Measurements from ENCODE around the gene BSDC1.

The BSDC1 gene

DNA sequence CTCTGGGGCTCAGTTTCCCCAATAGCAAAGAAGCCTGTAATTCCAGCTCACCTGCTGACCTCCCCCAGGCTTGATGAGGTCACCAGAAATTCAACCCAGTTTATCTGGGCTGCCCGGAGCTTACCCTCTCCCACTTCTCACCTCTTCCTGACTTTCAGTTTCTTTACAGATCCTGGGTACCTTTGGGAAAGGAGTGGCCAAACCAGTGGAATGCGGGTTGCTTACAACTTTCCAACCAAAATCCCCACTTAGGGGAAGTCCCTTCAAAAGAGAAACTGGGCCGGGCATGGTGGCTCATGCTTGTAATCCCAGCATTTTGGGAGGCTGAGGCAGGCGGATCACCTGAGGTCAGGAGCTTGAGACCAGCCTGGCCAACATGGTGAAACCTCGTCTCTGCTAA lies 52.3 kb downstream of the BSDC1 start:
- TF ChIP-seq NFRKB (IDR thresholded peaks at IDR 0.05): no peak
- TF ChIP-seq SP1 (IDR thresholded peaks at IDR 0.05): no peak
- TF ChIP-seq LEF1 (IDR thresholded peaks at IDR 0.05; ENCODE audit: borderline replicate concordance): no peak
- no peak for TF ChIP-seq SUZ12 (IDR thresholded peaks at IDR 0.05)
- TF ChIP-seq ARNT (IDR thresholded peaks at IDR 0.05): no peak
- no peak for TF ChIP-seq FOXA1 (IDR thresholded peaks at IDR 0.05)
- TF ChIP-seq BHLHE40 (IDR thresholded peaks at IDR 0.05; ENCODE audit: borderline replicate concordance): no peak
- TF ChIP-seq FOXM1 (IDR thresholded peaks at IDR 0.05; ENCODE audit: borderline replicate concordance): no peak
- no peak for TF ChIP-seq FOXK2 (IDR thresholded peaks at IDR 0.05)
- no peak for TF ChIP-seq PKNOX1 (IDR thresholded peaks at IDR 0.05)
- TF ChIP-seq TARDBP (IDR thresholded peaks at IDR 0.05): no peak
- TF ChIP-seq L3MBTL2 (conservative IDR thresholded peaks at IDR 0.05): no peak
- no peak for DNase-seq (ENCODE audit: extremely low spot score)
- ChIA-PET POLR2A (interaction anchor here (1.3 kb wide), 1 partner anchor 9 kb away, joined by 5 read pairs; no protein-coding TSS in a partner anchor), CTCF (no interaction called here)

GRCh38 chr1:32341186-32341757 lies 53.0 kb downstream of the BSDC1 start:
- ChIA-PET POLR2A (interaction anchor here (1.3 kb wide), 1 partner anchor 9 kb away, joined by 5 read pairs; no protein-coding TSS in a partner anchor), CTCF (no interaction called here)
- TF ChIP-seq ZNF384 (IDR thresholded peaks at IDR 0.05): no peak
- TF ChIP-seq L3MBTL2 (conservative IDR thresholded peaks at IDR 0.05): no peak
- no peak for DNase-seq (ENCODE audit: extremely low spot score)

DNA sequence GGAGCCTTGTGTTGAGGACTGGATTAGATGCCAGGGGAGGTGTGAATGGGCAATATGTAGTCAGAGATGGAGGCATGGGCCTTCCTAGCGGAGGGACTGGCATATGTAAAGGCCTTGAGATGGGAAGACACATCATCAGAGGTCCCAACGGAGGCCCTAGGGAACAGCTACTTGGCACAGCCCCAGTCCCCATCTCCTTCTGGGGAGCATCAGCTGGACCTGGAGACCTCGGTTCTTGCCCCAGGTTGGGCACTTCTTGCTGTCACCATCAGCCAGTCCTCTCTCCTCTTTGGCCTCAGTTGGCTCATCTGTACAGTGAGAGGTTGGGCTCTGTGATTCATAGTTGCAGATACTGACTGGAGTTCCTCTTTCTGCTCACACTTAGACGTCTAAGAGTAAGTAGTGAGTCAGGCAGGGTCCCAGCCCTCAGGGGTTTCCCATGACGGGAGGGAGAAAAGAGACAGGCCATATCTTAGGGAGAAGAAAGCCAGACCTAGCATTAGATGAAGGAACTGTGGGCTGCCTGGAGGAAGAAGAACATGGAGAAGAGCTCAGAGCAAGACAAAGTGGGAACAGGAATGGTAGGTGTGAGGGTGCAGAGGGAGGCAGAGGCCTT lies 54.8 kb downstream of the BSDC1 start:
- no peak for DNase-seq (ENCODE audit: extremely low spot score)
- no peak for TF ChIP-seq NFRKB (IDR thresholded peaks at IDR 0.05)
- no peak for TF ChIP-seq TARDBP (IDR thresholded peaks at IDR 0.05)
- no peak for TF ChIP-seq FOXA1 (IDR thresholded peaks at IDR 0.05)
- no peak for TF ChIP-seq FOXK2 (IDR thresholded peaks at IDR 0.05)
- TF ChIP-seq SP1 (IDR thresholded peaks at IDR 0.05): no peak
- no peak for TF ChIP-seq ZNF384 (IDR thresholded peaks at IDR 0.05)
- no peak for TF ChIP-seq CTBP1 (IDR thresholded peaks at IDR 0.05; ENCODE audit: borderline replicate concordance)
- TF ChIP-seq ELF4 (IDR thresholded peaks at IDR 0.05): no peak
- TF ChIP-seq SUZ12 (IDR thresholded peaks at IDR 0.05): no peak
- no peak for TF ChIP-seq PKNOX1 (IDR thresholded peaks at IDR 0.05)
- no peak for TF ChIP-seq ARNT (IDR thresholded peaks at IDR 0.05)
- ChIA-PET CTCF (no interaction called here), POLR2A (no interaction called here)

DNA sequence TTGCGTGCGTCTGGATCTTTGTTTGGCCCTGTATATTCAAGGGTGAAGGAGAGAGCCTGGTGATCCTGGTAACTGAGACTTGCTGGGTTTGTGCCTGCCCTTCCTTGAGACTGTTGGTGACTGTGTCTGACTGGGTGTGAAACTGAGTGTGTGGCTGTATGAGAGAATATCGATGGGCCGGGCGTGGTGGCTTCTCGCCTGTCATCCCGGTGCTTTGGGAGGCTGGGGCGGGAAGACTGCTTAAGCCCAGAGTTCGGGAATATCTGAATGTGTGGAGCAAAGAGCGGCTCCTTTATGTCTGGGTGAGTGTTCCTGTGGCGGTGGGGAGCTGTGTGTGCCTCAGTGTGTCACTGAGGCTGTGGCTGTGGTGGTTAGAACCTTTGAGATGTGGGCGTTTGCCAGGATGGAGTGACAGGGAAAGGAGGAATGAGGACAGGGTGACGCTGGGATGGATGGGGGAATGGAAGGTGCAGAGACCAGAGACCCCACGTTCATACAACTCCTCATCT lies 55.5 kb downstream of the BSDC1 start:
- POLR2A ChIA-PET: no interaction called here
- no peak for DNase-seq (ENCODE audit: extremely low spot score)

GRCh38 chr1:32337855-32338636 lies 56.2 kb downstream of the BSDC1 start:
- TF ChIP-seq PKNOX1 (IDR thresholded peaks at IDR 0.05) (no peak), CTBP1 (IDR thresholded peaks at IDR 0.05; ENCODE audit: borderline replicate concordance) (no peak), LEF1 (IDR thresholded peaks at IDR 0.05; ENCODE audit: borderline replicate concordance) (no peak), FOXA1 (IDR thresholded peaks at IDR 0.05) (no peak), SUZ12 (IDR thresholded peaks at IDR 0.05) (no peak), TARDBP (IDR thresholded peaks at IDR 0.05) (no peak), BHLHE40 (IDR thresholded peaks at IDR 0.05; ENCODE audit: borderline replicate concordance) (no peak), ARNT (IDR thresholded peaks at IDR 0.05) (no peak), ELF4 (IDR thresholded peaks at IDR 0.05) (no peak), SP1 (IDR thresholded peaks at IDR 0.05) (no peak), FOXK2 (IDR thresholded peaks at IDR 0.05) (no peak), NFRKB (IDR thresholded peaks at IDR 0.05) (no peak), ZNF384 (IDR thresholded peaks at IDR 0.05) (no peak), HDGF (IDR thresholded peaks at IDR 0.05; ENCODE audit: borderline replicate concordance) (no peak), FOXM1 (IDR thresholded peaks at IDR 0.05; ENCODE audit: borderline replicate concordance) (no peak), L3MBTL2 (conservative IDR thresholded peaks at IDR 0.05) (no peak)
- ChIA-PET CTCF (no interaction called here), POLR2A (no interaction called here)
- DNase-seq (ENCODE audit: extremely low spot score): no peak

More for the DNA sequence above, 55.5 kb downstream of the BSDC1 start:
- CTCF ChIA-PET: no interaction called here
- TF ChIP-seq SUZ12 (IDR thresholded peaks at IDR 0.05): no peak
- TF ChIP-seq SP1 (IDR thresholded peaks at IDR 0.05): no peak
- no peak for TF ChIP-seq LEF1 (IDR thresholded peaks at IDR 0.05; ENCODE audit: borderline replicate concordance)
- TF ChIP-seq L3MBTL2 (conservative IDR thresholded peaks at IDR 0.05): no peak
- TF ChIP-seq FOXK2 (IDR thresholded peaks at IDR 0.05): no peak
- no peak for TF ChIP-seq ARNT (IDR thresholded peaks at IDR 0.05)
- no peak for TF ChIP-seq HDGF (IDR thresholded peaks at IDR 0.05; ENCODE audit: borderline replicate concordance)
- no peak for TF ChIP-seq TARDBP (IDR thresholded peaks at IDR 0.05)
- no peak for TF ChIP-seq CTBP1 (IDR thresholded peaks at IDR 0.05; ENCODE audit: borderline replicate concordance)
- no peak for TF ChIP-seq ELF4 (IDR thresholded peaks at IDR 0.05)
- no peak for TF ChIP-seq BHLHE40 (IDR thresholded peaks at IDR 0.05; ENCODE audit: borderline replicate concordance)
- TF ChIP-seq ZNF384 (IDR thresholded peaks at IDR 0.05): no peak

Data from HEK293T (cell line).